HL-60/S4 (cell line): Measurements from ENCODE around the gene UBE2L5.

ENCODE experiments used
- in situ Hi-C: fragments of 300-500 bp; cut with MboI; formaldehyde crosslinking; loops from 2 replicates; pipeline ENCODE4 v1.14.3; 2022; ENCODE audit warnings: low sequenced_read_pairs

Gene UBE2L5

DNA sequence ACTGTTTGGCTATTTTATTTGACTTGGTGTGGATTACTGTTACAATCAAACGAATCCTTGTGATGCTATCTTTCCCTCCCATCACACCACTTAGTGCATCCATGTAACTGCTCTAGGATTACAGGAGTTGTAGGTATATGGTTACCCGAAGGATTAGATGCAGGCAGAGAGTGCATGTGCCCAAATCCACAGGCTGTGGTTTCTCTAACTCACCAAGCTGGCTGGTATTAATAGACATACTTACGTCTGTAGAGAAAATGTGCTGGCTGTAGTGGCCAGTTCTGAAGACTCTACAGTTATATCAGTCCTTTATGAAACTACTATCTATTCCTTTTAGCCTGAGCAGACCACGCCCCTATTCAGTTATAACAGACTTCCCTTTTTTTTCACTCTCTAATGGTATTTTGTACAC lies 44.6 kb downstream of the UBE2L5 start:
- in situ Hi-C loops: no loop called here

DNA sequence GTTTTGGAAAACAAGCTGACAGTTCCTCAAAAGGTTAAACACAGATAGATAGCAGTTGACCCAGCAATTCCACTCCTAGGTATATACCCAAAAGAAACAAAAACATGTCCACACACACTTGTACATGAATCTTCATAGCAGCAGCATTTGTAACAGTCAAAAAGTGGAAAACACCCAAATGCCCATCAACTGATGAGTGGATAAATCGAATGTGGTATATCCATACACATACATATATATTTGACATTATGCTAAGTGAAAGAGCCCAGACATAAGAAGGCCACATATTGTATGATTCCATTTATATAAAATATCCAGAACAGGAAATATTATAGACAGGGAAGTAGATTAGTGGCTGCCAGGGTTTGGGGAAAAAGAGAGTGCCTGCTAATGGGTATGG lies 51.4 kb downstream of the UBE2L5 start:
- in situ Hi-C loops: no loop called here

GRCh38 chr13:30477346-30478195 lies 55.3 kb downstream of the UBE2L5 start:
- in situ Hi-C loops: no loop called here
